ENCODE measurements around the gene KRI1.
A peak's percentile ranks its signal among the peaks of the same experiment; 100 is the strongest.
"Not testable (repeated sequence)": the region's sequence is repeated elsewhere in the genome, so short reads cannot be mapped to it uniquely, and the experiment has no call there.

The KRI1 gene

DNA sequence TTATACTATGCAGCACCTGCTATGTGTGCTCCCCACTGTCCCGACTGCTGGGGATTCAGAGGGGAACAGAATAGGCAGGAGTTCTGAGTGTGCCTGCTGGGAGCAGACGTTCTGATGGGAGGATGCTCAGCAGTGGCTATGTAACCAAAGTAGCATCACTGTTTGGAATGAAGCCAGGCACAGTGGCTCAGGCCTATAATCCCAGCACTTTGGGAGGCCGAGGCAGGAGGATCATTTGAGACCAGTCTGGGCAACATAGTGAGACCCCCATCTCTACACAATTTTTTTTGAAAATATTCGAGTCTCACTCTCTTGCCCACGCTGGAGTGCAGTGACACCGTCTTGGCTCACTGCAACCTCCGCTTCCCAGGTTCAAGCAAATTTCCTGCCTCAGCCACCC, 16.1 kb downstream of the KRI1 start:
- DNase-seq (ENCODE audit: low read depth): no peak

DNA sequence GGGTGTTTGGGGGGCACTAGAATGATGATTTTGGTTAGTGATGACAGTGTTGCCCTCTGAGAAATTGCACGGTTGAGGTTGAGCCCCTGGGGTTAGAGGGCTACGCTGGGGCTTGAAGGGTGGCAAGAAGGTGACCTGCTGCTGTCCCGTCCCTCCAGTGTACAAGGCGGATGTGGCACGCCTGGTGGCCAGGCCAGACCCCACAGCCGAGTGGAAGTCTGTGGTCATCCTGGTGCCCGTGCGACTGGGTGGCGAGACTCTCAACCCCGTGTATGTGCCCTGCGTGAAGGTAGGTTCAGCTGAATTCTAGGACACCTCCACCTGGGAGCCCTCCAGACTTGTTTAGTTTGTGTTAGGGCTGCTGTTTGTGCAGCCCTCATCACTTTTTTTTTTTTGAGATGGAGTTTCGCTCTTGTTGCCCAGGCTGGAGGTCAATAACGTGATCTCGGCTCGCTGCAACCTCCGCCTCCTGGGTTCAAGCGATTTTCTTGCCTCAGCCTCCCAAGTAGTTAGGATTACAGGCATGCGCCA, 17.0 kb downstream of the KRI1 start:
- no peak for DNase-seq (ENCODE audit: low read depth)

DNA sequence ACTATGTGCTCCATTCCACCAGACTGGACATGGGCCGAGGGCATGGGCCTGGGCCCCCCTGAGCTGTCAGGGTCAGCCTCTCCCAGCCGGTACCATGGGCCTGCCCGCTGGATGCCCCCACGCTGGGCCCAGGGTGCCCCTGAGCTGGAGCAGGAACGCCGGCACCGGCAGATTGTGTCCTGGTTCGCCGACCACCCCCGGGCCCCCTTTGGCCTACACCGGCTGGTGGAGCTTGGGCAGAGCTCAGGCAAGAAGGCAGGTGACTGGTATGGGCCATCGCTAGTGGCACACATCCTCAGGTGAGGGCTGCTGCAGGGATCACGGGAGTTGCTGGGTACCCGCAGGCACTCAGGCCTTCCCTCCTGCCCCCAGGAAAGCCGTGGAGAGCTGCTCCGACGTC, 19.0 kb downstream of the KRI1 start:
- DNase-seq (ENCODE audit: low read depth): no peak

DNA sequence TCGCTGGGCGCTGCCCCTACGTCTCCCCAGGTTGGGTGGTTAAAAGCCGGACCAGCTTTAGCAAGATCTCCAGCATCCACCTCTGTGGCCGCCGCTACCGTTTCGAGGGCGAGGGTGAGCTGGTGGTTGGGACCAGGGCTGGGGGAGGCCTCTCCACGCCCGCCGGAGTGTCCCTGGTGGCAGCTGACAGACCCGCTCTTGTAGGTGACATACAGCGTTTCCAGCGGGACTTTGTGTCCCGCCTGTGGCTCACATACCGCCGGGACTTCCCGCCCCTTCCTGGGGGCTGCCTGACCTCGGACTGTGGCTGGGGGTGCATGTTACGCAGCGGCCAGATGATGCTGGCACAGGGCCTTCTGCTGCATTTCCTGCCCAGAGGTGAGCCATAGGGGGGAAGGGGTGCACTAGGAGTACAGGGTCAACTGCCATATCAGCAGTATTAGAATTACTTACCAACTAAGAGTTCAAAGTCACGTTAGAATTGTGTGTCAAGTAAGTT, 21.0 kb downstream of the KRI1 start:
- DNase-seq (ENCODE audit: low read depth): no peak

DNA sequence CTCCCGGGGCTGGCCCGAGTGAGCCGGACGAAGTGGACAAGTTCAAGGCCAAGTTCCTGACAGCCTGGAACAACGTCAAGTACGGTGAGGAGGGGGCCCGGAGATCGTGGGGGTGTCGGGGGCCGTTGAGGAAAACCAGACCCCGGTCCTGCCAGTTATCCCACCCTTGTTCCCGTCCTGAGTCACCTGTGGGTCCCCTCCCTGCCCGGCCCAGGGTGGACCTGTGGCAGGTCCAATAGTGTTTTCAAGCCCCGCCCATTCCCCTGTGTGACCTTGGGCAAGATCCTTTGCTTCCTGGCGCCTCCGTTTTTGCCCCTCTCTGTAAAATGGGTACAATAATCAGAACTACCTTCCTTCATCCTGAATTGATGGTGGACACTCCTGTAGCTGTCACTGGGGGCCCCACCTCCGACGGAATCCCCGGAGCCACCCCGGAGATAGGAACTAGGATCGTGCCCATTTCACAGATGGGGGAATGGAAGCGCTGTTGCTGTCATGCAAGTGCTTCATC, 21.5 kb downstream of the KRI1 start:
- DNase-seq (ENCODE audit: low read depth): no peak

DNA sequence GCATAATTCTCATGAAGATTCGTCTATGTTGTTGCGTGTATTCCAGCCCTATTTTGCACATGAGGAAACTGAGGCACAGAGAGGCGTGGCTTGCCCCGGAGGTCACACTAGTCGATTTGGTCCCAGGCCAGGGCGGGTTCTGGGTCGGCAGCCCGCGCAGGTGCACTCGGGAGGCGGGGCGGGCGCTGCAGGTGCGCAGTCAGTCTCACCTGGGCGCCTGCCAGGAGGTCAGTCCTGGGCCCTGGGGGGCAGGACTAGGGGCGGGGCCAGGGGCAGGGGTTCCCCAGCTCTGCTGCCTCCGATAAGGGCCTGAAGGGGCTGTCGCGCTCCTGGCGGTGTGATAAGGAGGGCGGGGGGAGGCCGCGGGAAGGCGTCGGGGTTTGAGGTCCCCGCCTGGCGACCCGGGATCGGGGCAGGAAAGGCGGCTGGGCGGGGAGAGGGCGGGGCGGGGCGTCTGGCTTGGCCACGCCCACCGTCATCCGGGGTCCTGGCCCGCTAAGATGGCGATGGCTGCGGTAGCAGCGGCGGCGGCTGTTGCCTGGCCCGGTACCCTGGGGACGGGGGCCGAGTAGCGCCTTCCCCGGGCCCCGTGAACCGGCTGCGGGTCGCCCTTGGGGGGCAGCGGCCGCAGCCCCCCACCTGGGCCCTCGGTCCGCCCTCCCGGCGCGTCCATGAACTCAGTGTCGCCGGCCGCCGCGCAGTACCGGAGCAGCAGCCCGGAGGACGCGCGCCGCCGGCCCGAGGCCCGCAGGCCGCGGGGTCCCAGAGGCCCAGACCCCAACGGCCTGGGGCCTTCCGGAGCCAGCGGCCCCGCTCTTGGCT, 22.2 kb downstream of the KRI1 start, which contains the start of gene ATG4D:
Gene ATG4D (plus strand): TSS at position 485 of the 822 bp plus-strand sequence. CDS start 187 bp downstream, at position 672.
- no peak for DNase-seq (ENCODE audit: low read depth)

DNA sequence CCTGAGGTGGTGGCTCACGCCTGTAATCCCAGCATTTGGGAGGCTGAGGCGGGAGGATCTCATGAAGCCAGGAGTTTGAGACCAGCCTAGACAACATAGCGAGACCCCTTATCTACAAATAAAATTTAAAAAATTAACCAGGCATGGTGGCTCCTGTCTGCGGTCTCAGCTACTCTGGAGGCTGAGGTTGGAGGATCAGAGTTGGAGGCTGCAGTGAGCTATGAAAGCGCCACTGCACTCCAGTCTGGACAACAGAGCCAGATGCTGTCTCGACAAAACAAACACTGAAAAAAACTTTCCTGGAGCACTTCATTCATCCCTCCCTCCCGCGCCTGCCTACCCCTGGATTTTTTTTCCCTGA, 22.8 kb downstream of the KRI1 start:
- no peak for DNase-seq (ENCODE audit: low read depth)

DNA sequence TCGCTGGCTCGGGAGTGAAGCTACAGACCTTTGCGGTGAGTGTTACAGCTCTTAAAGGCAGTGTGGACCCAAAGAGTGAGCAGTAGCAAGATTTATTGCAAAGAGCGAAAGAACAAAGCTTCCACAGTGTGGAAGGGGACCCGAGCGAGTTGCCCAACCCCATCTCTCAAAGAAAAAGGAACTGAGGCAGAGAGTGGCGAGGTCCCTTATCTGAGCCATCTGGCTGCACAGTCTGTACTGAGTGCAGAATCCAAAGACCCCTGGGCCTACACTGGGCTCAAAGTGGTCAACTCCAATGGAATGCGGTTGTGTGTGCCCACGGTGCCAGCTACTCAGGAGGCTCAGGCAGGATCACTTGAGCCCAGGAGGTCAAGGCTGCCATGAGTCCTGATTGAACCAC, 26.8 kb downstream of the KRI1 start:
- not testable (repeated sequence) for DNase-seq (ENCODE audit: low read depth)

DNA sequence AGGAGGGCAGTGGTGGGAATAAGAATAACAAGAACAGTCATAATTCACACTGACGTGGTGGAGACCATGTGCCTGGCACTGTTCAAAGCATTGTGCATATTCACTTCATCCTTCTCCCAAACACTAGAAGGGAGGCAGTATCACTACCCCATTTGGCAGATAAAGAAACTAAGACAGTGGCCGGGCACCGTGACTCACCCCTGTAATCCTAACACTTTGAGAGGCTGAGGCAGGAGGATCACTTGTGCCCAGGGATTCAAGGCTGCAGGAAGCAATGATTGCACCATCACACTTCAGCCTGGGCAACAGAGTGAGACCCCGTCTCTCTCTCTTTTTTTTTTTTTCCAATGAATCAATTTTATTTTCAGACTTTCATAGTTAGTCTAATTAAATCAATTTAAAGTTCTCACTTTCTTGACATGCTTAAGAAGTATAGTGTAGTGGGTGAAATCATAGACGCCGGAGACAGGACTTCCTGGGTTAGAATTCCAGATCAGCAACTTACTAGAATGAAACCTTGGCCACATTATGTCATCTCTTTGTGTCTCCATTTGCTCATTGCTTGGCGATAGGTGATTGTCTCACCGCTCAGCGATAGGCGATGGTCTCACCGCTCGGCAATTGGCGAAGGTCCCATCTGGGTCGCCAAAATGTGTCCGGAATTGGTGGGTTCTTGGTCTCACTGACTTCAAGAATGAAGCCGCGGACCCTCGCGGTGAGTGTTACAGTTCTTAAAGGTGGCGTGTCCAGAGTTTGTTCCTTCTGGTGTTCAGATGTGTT, 27.4 kb downstream of the KRI1 start:
- no peak for DNase-seq (ENCODE audit: low read depth)

DNA sequence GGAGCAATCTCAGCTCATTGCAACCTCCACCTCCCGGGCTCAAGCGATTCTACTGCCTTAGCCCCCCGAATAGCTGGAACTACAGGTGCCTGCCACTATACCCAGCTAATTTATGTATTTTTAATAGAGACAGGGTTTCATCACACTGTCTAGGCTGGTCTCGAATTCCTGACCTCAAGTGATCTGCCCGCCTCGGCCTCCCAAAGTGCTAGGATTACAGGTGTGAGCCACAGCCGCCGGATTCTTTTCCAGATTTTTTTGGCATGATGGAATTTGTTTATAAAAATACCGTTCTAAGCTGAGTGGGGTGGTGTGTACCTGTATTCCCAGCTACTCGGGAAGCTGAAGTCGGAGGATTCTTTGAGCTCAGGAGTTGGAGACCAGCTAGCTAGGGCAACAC, 28.1 kb downstream of the KRI1 start:
- no peak for DNase-seq (ENCODE audit: low read depth)

DNA sequence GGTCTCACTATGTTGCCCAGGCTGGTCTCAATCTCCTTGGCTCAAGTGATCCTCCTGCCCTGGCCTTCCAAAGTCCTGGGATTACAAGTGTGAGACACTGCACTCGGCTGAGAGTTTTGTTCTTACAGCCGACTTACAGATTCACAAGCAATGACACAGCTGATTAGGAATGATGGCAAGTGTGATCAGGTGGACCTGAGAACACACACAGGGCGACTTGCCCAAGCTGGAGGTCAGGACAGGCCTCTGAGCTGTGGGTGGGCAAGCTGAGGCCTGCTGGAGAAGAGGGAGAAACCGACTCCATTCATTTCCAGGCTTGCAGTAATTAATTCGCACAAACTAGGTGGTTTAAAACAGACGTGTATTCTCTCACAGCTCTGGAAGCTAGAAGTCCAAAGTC, 30.2 kb downstream of the KRI1 start:
- peak; percentile 51 for DNase-seq (ENCODE audit: low read depth)

DNA sequence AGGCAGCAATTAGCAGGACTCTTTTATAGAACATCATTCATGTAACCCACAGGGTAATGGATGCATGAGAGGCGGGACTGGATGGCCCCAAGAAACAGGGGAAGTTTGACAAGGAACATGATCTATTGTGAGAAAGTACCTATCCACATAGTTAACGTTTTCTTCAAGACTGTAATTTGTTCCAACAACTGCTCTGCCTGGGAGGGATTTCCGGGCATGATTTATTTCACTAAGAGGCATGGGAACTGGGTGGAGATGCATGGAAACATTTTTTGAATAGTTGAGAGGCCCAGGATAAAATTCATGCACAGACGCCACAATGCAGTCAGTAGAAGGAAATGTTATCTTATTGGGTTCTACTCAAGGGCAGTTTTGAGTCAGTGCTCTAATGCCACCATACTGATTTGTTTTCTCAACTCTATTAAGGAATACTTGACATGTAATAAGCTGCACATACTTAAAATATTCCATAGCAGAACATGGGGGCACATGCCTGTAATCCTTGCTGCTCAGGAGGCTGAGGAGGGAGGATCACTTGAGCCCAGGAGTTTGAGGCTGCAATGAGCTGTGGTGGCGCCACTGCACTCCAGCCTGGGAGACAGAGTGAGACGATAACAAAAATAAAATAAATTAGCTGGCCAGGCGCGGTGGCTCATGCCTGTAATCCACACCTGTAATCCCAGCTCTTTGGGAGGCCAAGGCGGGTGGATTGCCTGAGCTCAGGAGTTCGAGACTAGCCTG, 32.0 kb downstream of the KRI1 start:
- DNase-seq (ENCODE audit: low read depth): peak; percentile 100

DNA sequence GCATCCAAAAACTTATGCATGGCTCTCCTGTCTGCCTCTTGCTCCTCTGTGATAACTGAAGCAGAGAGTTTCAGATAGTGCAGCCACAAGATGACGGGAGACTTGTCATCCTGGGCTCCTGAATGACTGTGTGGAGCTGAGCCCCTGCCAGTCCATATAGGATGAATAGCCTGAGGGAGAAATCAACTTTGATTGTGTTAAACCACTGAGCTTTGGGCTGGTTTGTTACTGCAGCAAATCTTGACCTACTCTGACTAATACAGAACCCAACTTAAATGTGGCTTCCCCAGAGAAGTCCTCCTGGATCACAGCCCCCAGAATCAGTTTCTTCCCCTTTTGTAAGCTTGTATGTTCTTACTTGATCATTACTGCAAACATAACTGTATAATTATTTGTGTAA, 33.4 kb downstream of the KRI1 start:
- no peak for DNase-seq (ENCODE audit: low read depth)

DNA sequence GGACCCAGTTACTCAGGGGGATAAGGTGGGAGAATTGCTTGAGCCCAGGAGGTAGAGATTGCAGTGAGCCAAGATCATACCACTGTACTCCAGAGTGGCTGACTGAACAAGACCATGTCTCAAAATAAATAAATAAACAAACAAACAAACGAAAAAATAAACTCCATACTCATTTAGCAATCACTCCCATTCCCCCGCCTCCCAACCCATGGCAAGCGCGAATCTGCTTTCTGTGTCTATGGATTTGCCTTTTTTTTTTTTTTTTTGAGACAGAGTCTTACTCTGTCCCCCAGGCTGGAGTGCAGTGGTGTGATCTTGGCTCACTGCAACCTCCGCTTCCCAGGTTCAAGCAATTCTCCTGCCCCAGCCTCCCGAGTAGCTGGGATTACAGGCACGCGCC, 38.9 kb downstream of the KRI1 start:
- not testable (repeated sequence) for DNase-seq (ENCODE audit: low read depth)

DNA sequence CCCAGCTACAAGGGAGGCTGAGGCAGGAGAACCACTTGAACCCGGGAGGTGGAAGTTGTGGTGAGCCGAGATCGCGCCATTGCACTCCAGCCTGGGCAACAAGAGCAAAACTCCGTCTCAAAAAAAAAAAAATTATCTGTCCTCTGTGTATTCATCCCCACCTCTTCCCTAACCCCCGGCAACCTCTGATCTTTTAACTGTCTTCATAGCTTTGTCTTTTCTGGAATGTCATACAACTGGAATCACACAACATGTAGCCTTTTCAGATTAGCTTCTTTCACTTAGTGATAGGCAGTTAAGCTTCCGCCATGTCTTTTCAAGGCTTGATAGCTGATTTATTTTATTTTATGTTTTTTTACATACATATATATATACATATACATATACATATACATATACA, 40.2 kb downstream of the KRI1 start:
- DNase-seq (ENCODE audit: low read depth): no peak

DNA sequence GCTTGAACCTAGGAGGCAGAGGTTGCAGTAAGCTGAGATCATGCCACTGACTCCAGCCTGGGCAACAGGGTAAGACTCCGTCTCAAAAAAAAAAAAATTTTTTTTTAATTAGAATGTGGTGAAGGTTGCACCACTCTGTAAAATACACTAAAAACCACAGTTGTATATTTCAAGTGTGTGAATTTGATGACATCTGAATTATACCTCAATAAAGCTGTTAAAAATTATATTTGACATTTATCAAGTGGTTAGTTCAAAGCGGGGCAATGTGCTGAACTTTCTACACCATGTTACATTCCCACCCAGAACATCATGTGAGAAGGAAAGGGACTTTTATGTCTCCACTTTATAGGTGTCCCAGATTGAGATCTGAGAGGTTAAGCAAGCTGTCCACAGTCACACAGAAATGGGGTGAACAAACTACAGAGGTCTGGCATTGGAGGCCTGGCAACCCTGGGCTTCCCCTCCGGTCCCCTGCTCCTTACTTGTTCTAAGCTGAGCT, 42.6 kb downstream of the KRI1 start:
- DNase-seq (ENCODE audit: low read depth): no peak

DNA sequence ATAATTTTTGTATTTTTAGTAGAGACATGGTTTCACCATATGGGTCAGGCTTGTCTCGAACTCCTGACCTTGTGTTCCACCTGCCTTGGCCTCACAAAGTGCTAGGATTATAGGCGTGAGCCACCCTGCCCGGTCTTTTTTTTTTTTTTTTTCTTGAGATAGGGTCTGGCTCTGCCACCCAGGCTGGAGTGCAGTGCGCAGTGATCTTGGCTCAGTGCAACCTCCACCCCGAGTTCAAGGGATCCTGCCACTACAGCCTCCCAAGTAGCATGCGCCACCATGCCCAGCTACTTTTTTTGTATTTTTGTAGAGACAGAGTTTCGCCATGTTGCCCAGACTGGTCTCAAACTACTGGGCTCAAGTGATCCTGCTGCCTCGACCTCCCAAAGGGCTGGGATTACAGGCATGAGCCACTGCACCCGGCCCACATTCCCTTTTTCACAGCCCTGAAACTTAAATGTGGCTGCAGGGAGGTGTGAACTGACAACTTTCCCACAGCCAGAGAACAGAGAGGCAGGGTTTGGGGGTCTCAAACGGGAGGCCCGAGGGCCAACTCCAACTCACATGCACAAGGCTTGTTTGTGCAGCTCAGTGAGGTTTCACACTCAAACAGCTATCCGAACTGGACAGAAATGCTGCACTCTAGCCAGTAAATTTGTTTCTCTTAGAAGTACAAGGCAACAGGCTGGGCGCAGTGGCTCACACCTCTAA, 44.2 kb downstream of the KRI1 start:
- DNase-seq (ENCODE audit: low read depth): no peak

DNA sequence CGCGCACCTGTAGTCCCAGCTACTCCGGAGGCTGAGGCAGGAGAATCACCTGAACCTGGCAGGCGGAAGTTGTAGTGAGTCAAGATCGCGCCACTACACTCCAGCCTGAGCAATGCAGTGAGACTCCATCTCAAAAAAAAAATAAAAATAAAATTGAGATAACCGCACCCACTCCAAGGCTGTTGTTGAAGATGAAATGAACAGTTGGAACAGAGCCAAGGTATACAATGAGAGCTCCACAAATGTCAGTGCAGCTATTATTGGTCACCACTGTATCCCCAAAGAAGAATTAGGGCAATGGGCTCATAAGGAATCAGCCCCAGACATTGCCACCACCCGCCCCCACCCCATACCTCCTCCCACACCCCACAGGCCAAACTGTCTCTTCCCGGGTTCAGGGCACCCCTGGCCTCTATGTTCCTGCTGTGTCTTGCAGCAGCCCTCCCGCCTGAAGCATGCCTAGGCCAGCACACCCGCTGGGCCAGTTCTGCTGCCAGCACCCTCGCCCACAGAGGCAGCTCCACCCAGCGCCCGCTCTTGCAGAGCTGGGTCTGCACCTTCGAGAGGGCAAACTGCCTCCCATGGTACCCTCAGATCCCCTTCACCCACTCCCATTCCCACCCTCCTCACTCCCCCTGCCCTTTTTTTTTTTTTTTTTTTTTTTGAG, 45.0 kb downstream of the KRI1 start:
- DNase-seq (ENCODE audit: low read depth): no peak

DNA sequence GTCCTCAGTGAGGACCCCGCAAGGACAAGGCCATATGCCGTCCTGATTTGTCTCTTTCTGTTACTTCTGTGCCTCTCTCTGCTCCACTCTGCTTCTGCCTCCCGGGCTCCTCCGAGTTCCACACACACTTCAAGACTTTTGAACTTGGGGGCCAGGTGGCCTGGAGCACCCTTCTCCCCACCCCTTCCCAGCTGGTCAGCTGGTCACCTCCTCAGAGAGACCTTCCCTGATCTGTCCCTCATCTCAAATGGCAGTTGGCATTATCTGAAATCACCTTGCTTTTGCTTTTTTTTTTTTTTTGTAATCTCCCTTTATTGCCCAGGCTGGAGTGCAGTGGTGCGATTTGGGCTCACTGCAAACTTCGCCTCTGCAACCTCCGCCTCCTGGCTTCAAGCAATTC, 46.4 kb downstream of the KRI1 start:
- DNase-seq (ENCODE audit: low read depth): no peak

All from amniotic epithelial cell (primary cell).